Activated CD8-positive, alpha-beta memory T cell treated with anti-CD3 and anti-CD28 coated beads for 24 hours (primary cell): ENCODE data around the gene DENND5A.

Experiments
- DNase-seq: peaks from one replicate; pipeline ENCODE4 v3.0.0-alpha.2; 2020

The DENND5A gene

GRCh38 chr11:9094420-9094819, 170.7 kb downstream of the DENND5A start:
- DNase-seq: no peak

- DNase-seq: no peak
These were observed 172.0 kb downstream of the DENND5A start for GRCh38 chr11:9092853-9093778.

DNA sequence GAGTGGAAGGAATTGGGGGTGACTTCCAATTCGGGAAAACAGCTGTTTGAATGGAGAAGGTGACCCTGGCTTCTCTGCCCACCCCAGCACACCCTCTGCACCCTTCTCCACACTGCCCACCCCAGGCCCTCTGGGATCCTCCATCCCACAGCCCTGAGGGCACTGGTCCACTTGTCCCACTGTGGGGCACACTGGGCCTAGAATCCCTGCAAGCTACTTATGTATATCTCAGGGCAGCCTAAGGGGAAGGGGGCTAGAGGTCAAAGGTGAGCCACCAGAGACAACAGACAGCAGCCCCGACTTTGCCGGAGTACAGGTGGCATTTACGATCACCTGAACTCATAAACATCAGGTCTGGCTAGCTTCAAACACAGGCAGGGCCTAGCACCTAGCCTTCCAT, 173.1 kb downstream of the DENND5A start:
- DNase-seq: no peak

DNA sequence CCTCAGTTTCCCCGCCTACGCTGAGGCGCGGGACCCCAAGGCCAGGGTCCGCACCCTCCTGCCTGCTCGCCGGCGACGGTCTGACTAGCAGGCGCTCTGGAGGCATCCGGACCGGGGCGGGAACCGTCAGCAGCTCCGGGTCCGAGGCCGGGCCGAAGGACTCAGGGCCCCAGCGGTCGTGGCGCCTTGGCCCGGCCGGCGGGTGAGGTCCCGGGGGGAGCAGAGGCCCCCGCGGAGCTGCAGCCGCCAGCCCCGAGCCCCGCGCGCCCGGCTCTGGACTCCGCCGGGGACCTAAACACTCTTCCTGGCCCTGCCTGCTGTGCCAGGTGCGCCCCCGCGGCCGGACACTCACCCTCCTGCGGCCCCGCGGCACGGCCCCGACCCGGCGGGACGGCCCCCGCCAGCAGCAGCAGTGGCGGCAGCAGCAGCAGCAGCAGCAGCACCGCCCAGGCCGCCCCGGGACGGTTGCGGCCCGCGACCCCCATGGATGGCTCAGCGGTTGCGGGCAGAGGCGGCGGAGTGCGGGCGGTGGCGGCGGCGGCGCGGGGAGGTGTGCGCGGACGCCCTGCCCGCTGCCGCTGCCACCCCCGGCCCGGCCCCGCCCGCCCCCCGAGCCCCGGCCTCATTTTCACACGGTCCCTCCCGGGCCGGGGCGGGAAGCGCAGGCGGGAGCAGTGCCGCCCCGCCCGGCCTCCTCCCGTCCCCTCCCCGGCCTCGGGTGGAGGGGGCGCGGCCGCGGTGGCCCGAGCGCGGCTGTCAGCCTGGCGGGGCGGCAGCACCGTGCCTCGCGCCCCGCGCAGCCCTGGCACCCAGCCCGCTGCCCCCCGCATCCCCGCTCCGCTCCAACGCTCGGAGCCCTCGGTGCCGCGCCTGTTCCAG, 173.9 kb downstream of the DENND5A start, which contains the start of gene SCUBE2:
Gene SCUBE2 (minus strand): TSS at position 556 of the 879 bp plus-strand sequence. CDS start 71 bp downstream, at position 485.
- DNase-seq: no peak

- no peak for DNase-seq
These were observed 174.6 kb downstream of the DENND5A start for GRCh38 chr11:9090488-9091043.

- no peak for DNase-seq
These were observed 175.5 kb downstream of the DENND5A start for GRCh38 chr11:9089636-9090035.

GRCh38 chr11:9089061-9089460, 176.1 kb downstream of the DENND5A start:
- DNase-seq: no peak
